Epithelial cell of esophagus (primary cell): Measurements from ENCODE around the gene BAIAP2L1.
"Not testable (repeated sequence)": the region's sequence is repeated elsewhere in the genome, so short reads cannot be mapped to it uniquely, and the experiment has no call there.

Source experiments
- DNase-seq: peaks from one replicate; pipeline ENCODE4 v3.0.0; 2010; ENCODE audit warnings: low read depth
- H3K4me3 ChIP-seq: 2 replicates; pipeline ENCODE4 v1.5.1; 2011; ENCODE audit warnings: mild to moderate bottlenecking, low read length, control low read depth
- TF ChIP-seq, protein P1 (sequence below): IDR thresholded peaks from 2 replicates; pipeline ENCODE4 v1.5.1; 2011; ENCODE audit warnings: low read depth, mild to moderate bottlenecking, low read length, control low read depth, inconsistent platforms; ENCODE audit not compliant: insufficient read depth; ENCODE audit errors: missing control alignments

The BAIAP2L1 gene

GRCh38 chr7:98420966-98421612, 20.2 kb upstream of the BAIAP2L1 start:
- TF ChIP-seq, protein P1, sequence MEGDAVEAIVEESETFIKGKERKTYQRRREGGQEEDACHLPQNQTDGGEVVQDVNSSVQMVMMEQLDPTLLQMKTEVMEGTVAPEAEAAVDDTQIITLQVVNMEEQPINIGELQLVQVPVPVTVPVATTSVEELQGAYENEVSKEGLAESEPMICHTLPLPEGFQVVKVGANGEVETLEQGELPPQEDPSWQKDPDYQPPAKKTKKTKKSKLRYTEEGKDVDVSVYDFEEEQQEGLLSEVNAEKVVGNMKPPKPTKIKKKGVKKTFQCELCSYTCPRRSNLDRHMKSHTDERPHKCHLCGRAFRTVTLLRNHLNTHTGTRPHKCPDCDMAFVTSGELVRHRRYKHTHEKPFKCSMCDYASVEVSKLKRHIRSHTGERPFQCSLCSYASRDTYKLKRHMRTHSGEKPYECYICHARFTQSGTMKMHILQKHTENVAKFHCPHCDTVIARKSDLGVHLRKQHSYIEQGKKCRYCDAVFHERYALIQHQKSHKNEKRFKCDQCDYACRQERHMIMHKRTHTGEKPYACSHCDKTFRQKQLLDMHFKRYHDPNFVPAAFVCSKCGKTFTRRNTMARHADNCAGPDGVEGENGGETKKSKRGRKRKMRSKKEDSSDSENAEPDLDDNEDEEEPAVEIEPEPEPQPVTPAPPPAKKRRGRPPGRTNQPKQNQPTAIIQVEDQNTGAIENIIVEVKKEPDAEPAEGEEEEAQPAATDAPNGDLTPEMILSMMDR: peak; percentile 99
- no peak overlapping the region for H3K4me3 ChIP-seq
- DNase-seq: peak; percentile 89

GRCh38 chr7:98419988-98420387, 19.1 kb upstream of the BAIAP2L1 start:
- H3K4me3 ChIP-seq, DNase-seq: not testable (repeated sequence)

DNA sequence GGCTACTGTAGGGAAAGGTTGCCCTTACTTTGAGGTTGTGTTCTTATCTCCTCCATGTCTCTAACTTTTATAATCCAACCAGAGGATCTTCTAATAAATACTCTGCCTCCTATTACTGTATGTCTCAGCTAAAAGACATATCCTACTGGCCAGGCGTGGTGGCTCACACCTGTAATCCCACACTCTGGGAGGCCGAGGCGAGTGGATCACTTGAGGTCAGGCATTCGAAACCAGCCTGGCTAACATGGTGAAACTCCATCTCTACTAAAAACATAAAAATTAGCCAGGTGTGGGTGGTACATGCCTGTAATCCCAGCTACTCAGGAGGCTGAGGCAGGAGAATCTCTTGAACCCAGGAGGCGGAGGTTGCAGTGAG, 18.4 kb upstream of the BAIAP2L1 start:
- not testable (repeated sequence) for H3K4me3 ChIP-seq, DNase-seq

- no peak overlapping the region for H3K4me3 ChIP-seq
- TF ChIP-seq, protein P1: no peak
- DNase-seq: peak; percentile 99
Measured at GRCh38 chr7:98418636-98419315, 17.9 kb upstream of the BAIAP2L1 start.

DNA sequence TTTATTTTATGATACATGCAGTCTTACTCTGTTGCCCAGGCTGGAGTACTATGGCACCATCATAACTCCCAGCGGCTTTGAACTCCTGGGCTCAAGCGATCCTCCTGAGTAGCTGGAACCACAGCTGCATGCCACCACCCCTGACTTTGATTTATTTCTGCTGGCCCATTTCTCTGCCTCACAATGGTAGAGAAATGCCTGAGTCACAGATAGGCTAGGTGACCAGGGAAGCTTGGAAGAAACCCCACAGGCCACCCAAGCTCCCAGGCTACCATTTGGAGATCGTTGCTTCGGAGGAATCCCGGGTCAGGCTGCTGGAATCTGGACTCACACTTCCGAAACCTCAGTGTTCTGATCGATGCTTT, 17.4 kb upstream of the BAIAP2L1 start:
- DNase-seq: peak; percentile 10
- TF ChIP-seq, protein P1: no peak
- H3K4me3 ChIP-seq: no peak overlapping the region

GRCh38 chr7:98417604-98418270, 16.8 kb upstream of the BAIAP2L1 start:
- not testable (repeated sequence) for H3K4me3 ChIP-seq
- peak; percentile 80 for DNase-seq

- no peak overlapping the region for H3K4me3 ChIP-seq
- no peak for DNase-seq
- TF ChIP-seq, protein P1: no peak
Measured at GRCh38 chr7:98414205-98414900, 13.5 kb upstream of the BAIAP2L1 start.

- not testable (repeated sequence) for H3K4me3 ChIP-seq, DNase-seq
Measured at GRCh38 chr7:98413655-98414054, 12.8 kb upstream of the BAIAP2L1 start.

DNA sequence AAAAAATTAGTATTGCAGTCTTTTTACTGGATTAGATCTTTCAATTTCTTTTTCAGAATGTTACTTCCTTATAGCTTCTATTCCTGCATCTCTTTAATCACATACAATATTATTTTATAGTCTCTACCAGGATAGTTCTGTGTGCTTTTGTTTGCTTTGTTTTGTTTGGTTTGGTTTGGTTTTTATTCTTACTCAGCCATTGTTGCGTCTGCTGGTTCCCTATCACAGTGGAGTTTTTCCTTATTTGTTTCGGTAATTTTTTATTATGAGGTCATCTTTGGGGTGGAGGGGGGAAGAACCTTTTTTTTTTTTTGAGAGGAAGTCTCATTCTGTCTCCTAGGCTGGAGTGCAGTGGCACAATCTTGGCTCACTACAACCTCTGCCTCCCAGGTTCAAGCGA, 9.0 kb upstream of the BAIAP2L1 start:
- TF ChIP-seq, protein P1: no peak
- no peak for DNase-seq
- no peak overlapping the region for H3K4me3 ChIP-seq

DNA sequence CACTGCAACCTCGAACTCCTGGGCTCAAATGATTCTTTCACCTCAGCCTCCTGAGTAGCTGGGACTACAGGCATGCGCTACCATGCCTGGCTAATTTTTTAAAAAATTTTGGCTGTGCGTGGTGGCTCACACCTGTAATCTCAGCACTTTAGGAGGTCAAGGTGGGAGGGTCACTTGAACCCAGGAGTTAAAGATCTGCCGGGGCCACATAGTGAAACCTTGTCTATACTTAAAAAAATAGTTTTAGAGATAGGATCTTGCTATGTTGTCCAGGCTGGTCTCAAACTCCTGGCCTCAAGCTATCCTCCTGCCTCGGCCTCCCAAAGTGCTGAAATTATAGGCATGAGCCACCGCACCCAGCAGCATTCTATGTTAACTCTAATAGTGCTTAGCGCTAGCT, 7.3 kb upstream of the BAIAP2L1 start:
- not testable (repeated sequence) for DNase-seq, H3K4me3 ChIP-seq
